Upper lobe of left lung (tissue), 6 donors: ENCODE data around the gene EBLN2. TPM values are rescaled to one million over a fixed set of nuclear protein-coding genes. Genes with fewer than 3 reads are reported as not detected.

ENCODE experiments used
- ATAC-seq, 2 donors: fragments of 200-7000 bp; cut with Tn5 transposase; one replicate each; pipeline ENCODE4 v1.9.1; 2022; ENCODE audit warnings: mild to moderate bottlenecking in 2 of 2, moderate library complexity in 2 of 2; ENCODE audit not compliant: low FRiP score in 2 of 2
- DNase-seq, 2 donors: peaks; one replicate each; pipeline ENCODE4 v3.0.0-alpha.2; 2019 to 2020
- H3K27ac ChIP-seq, 4 donors: fragments of 200-600 bp; sonication (generic); one replicate each; pipeline ENCODE4 v1.5.1; 2016 to 2019
- H3K27me3 ChIP-seq, 4 donors: fragments of 200-600 bp; sonication (generic); one replicate each; pipeline ENCODE4 v1.5.1; 2017 to 2019
- H3K36me3 ChIP-seq, 4 donors: fragments of 200-600 bp; sonication (generic); one replicate each; pipeline ENCODE4 v1.5.1; 2016 to 2019
- H3K4me1 ChIP-seq, 4 donors: fragments of 200-600 bp; sonication (generic); one replicate each; pipeline ENCODE4 v1.5.1; 2018 to 2019
- H3K4me3 ChIP-seq, 4 donors: fragments of 200-600 bp; sonication (generic); one replicate each; pipeline ENCODE4 v1.5.1; 2017 to 2019; ENCODE audit warnings: mild to moderate bottlenecking in 2 of 4, moderate library complexity in 1 of 4
- H3K9me3 ChIP-seq, 4 donors: fragments of 200-600 bp; sonication (generic); one replicate each; pipeline ENCODE4 v1.5.1; 2018 to 2019
- EP300 ChIP-seq, 4 donors: sonication (generic); formaldehyde crosslinking; IDR thresholded peaks; one replicate each; pipeline ENCODE4 v1.5.1; 2017; ENCODE audit warnings: antibody characterized with exemption in 4 of 4, control low read depth in 2 of 4
- POLR2A ChIP-seq, 4 donors: fragments of 450-650 bp; IDR thresholded peaks; one replicate each; pipeline ENCODE4 v1.5.1; 2016 to 2017; ENCODE audit warnings: antibody characterized with exemption in 4 of 4, mild to moderate bottlenecking in 2 of 4
- POLR2AphosphoS5 ChIP-seq, 2 donors: sonication (generic); formaldehyde crosslinking; IDR thresholded peaks; one replicate each; pipeline ENCODE4 v1.5.1; 2017; ENCODE audit warnings: antibody characterized with exemption in 2 of 2
- WGBS, 2 donors: methylation state at CpG; one replicate each; pipeline ENCODE4 v1.1.5; 2017 to 2018; 5-methylcytosine and 5-hydroxymethylcytosine counted together
- total RNA-seq, 6 donors: library from RNA; depleted of rRNA in 4 of 6; stranded (reverse); fragments of >200 nt in 4 of 6; gene quantifications; one replicate each; pipeline versions ENCODE4 v1.1.0 to v1.2.1, GENCODE V29; 2016 to 2021
- TF ChIP-seq, protein P1 (sequence below), 6 experiments: fragments of 450-650 bp in 4 of 6; fragments of 200-600 bp in 2 of 6; sonication (generic) in 2 of 6; IDR thresholded peaks; one replicate each; pipeline ENCODE4 v1.5.1; 2016 to 2019; ENCODE audit warnings: antibody characterized with exemption in 6 of 6
- donor health status: DM: no; HTN: no; CAD: no; lungs with moderate emphysema.
- donor health status: DM: no; HTN: yes; CAD: no; lungs with severe emphysema.

Gene EBLN2
- total RNA-seq, 6 donors from 2014 or later: 2.2 to 15.4 (median 4.8) TPM

DNA sequence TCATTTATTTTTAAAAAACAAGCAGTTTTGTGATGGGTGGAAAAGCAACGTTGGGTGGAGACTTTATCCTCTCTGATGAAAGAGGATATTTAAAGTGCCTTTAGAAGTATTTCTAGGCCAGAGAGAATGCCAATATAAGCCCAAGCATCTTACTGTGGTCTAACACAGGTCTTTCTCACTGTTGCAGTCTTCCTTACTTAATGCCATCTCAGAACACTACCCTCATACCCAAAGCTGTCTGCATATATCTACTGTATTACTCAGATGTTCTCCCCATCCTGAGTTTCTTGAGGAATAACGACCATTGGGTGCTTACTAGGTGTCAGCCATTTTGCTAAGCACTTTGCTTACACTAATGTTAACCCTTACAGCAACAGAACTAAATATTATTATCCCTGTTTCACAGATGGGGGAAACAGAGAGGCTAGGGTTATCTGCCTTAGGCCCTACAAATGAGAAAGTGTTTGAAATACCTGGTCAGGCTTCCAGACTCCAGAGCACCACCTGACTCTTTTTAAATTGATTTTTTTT is 29.8 kb upstream of the EBLN2 start:
- 43 to 54% methylated on average over 2 of the region's 2 CpGs for WGBS, 2 donors
- no peak overlapping the region for H3K27ac ChIP-seq
- no peak for DNase-seq
- ATAC-seq: no peak
- no peak overlapping the region for H3K4me3 ChIP-seq
- H3K36me3 ChIP-seq: no peaks in the 10 kb centered on the region
- no peaks in the 10 kb centered on the region for H3K9me3 ChIP-seq
- H3K4me1 ChIP-seq: peaks cover 10 to 27% (median 13%) of the 10 kb centered on the region in 4 donors
- TF ChIP-seq POLR2A (IDR thresholded peaks at IDR 0.05) (no peak), POLR2AphosphoS5 (IDR thresholded peaks at IDR 0.05) (no peak), EP300 (IDR thresholded peaks at IDR 0.05) (no peak)
- TF ChIP-seq, protein P1, sequence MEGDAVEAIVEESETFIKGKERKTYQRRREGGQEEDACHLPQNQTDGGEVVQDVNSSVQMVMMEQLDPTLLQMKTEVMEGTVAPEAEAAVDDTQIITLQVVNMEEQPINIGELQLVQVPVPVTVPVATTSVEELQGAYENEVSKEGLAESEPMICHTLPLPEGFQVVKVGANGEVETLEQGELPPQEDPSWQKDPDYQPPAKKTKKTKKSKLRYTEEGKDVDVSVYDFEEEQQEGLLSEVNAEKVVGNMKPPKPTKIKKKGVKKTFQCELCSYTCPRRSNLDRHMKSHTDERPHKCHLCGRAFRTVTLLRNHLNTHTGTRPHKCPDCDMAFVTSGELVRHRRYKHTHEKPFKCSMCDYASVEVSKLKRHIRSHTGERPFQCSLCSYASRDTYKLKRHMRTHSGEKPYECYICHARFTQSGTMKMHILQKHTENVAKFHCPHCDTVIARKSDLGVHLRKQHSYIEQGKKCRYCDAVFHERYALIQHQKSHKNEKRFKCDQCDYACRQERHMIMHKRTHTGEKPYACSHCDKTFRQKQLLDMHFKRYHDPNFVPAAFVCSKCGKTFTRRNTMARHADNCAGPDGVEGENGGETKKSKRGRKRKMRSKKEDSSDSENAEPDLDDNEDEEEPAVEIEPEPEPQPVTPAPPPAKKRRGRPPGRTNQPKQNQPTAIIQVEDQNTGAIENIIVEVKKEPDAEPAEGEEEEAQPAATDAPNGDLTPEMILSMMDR (IDR thresholded peaks at IDR 0.05): no peak
- no peaks in the 10 kb centered on the region for H3K27me3 ChIP-seq

DNA sequence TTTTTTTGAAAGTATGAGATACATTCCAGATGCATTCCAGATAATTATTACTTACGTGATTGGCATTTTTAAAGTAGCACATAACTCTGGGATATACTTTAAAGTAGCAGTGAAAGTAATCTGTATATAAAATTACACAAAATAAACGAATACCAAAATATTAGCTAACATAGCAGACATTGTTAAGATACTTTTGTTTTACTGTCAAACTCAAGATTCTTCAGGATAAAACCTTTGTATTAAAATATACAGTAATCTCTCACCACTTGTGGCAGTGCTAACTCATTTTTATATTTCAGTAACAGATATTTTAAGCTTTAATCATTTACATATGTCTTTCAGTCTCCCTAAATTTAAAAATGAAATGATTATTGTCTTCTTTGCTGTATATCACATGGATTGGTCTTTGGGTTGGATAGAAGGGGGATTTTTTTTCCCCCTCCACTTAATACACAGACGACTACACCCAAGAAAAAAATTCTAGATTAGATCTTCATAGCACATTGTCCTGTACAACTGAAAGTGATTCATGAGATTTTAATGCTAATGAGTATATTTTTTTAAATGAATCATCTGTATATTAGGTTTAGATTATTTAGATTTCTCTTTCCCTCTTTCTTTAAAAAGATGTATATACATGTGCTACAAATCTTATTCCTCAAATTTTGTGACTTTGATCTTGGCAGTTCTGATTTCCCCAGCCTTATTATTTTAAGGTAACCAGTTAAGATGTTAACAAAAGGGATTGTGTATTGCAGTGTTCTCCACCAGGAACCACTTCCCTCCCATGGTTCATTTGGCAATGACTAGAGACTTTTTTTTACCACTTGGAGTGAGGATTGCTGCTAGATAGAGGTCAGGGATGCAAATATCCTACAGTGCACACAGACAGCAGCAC is 24.5 kb upstream of the EBLN2 start:
- ATAC-seq (no peak), DNase-seq (no peak)
- Histone ChIP-seq H3K9me3 (no peaks in the 10 kb centered on the region), H3K36me3 (no peaks in the 10 kb centered on the region), H3K27ac (no peak overlapping the region), H3K4me3 (no peak overlapping the region), H3K4me1 (peaks cover 8 to 38% (median 19%) of the 10 kb centered on the region in 4 donors), H3K27me3 (no peaks in the 10 kb centered on the region)
- no peak for TF ChIP-seq EP300 (IDR thresholded peaks at IDR 0.05)
- no peak for TF ChIP-seq POLR2A (IDR thresholded peaks at IDR 0.05)
- WGBS, 2 donors: 57 to 60% methylated on average over 3 of the region's 3 CpGs

DNA sequence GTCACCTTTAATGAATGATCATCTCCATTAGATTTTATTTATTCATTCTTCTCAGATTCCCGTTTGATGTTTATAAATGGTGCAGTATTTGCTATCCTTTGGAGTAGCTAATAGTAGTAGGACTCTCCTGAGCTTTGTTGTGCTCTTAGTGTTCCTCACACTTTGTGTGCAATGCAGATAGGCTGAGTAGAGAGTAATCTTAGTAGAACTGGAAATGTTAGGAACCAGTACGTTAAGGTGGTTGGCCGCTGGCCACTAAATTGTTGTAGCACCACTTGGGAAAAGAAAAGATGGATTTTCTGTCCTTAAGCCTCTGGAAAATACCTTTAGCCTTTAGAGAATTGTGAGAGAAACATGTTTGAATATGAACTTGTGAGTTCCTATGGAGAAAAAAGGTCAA is 19.9 kb upstream of the EBLN2 start:
- Histone ChIP-seq H3K27me3 (no peaks in the 10 kb centered on the region), H3K27ac (no peak overlapping the region), H3K36me3 (no peaks in the 10 kb centered on the region), H3K9me3 (no peaks in the 10 kb centered on the region), H3K4me1 (peaks cover 11 to 38% (median 27%) of the 10 kb centered on the region in 4 donors), H3K4me3 (no peak overlapping the region)
- ATAC-seq: peak in 1 of 2 donors; percentile 31
- whole genome bisulfite sequencing, 2 donors: 31 to 44% methylated on average over 3 of the region's 3 CpGs
- TF ChIP-seq POLR2A (IDR thresholded peaks at IDR 0.05) (no peak), EP300 (IDR thresholded peaks at IDR 0.05) (no peak), POLR2AphosphoS5 (IDR thresholded peaks at IDR 0.05) (no peak)
- TF ChIP-seq, protein P1 (IDR thresholded peaks at IDR 0.05): no peak
- peak in 1 of 2 donors; percentile 40 for DNase-seq

DNA sequence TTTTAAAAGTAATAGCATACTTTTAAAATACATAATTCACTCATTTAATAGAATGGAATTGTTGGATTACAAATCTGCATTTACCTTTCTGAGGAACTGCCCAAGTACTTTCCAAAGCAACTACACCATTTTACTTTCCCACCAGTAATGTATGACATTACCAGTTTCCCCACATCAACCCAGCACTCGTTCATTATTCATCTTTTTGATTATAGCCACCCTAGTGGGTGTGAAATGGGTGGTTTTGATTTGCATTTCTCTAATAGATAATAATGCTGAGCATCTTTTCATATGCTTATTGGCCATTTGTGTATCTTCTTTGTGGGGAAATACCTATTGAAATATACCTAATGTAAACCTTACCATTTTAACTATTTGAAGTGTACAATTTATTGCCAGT is 18.0 kb upstream of the EBLN2 start:
- no peak for TF ChIP-seq POLR2AphosphoS5 (IDR thresholded peaks at IDR 0.05)
- no peak for TF ChIP-seq EP300 (IDR thresholded peaks at IDR 0.05)
- TF ChIP-seq, protein P1 (IDR thresholded peaks at IDR 0.05): no peak
- no peak for TF ChIP-seq POLR2A (IDR thresholded peaks at IDR 0.05)
- 74 to 85% methylated on average over 1 of the region's 1 CpG for WGBS, 2 donors
- H3K27ac ChIP-seq: no peak overlapping the region
- no peak overlapping the region for H3K4me3 ChIP-seq
- no peaks in the 10 kb centered on the region for H3K9me3 ChIP-seq
- no peak for ATAC-seq
- no peak for DNase-seq
- H3K36me3 ChIP-seq: peaks cover 0 to 5% (median 0%) of the 10 kb centered on the region in 4 donors
- H3K4me1 ChIP-seq: peaks cover 3 to 22% (median 16%) of the 10 kb centered on the region in 4 donors
- H3K27me3 ChIP-seq: no peaks in the 10 kb centered on the region

DNA sequence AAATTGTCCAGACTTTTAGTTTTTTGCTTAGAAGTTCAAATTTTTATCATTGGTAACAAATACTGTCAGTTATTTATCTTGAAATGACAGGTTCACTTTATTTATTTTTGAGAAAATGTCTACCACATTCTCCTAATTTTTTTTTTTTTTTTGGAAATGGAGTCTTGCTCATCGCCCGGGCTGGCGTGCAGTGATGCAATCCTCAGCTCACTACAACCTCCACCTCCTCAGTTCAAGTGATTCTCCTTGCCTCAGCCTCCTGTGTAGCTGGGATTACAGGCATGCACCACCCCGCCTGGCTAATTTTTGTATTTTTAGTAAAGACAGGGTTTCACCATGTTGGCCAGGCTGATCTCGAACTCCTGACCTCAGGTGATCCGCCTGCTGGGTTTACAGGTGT is 16.1 kb upstream of the EBLN2 start:
- DNase-seq (no peak), ATAC-seq (no peak)
- Histone ChIP-seq H3K4me3 (no peak overlapping the region), H3K4me1 (peaks cover 3 to 20% (median 13%) of the 10 kb centered on the region in 4 donors), H3K9me3 (no peaks in the 10 kb centered on the region), H3K27ac (no peak overlapping the region), H3K27me3 (no peaks in the 10 kb centered on the region), H3K36me3 (peaks cover 0 to 13% (median 0%) of the 10 kb centered on the region in 4 donors)
- 82 to 90% methylated on average over 6 of the region's 6 CpGs for WGBS, 2 donors
- TF ChIP-seq, protein P1 (IDR thresholded peaks at IDR 0.05): no peak
- TF ChIP-seq POLR2A (IDR thresholded peaks at IDR 0.05): no peak
- TF ChIP-seq EP300 (IDR thresholded peaks at IDR 0.05): no peak
- TF ChIP-seq POLR2AphosphoS5 (IDR thresholded peaks at IDR 0.05): no peak
